Epithelial cell of proximal tubule (primary cell): ENCODE results near the gene GRIP1. TPM values are rescaled to one million over a fixed set of nuclear protein-coding genes. Genes with fewer than 3 reads are reported as not detected.

Experiments
- DNase-seq: peaks from one replicate; pipeline ENCODE4 v3.0.0-alpha.2; 2011; ENCODE audit warnings: low read depth
- H3K4me3 ChIP-seq: 2 replicates; pipeline ENCODE4 v1.5.1; 2011; ENCODE audit warnings: low read depth, mild to moderate bottlenecking, low read length
- CTCF ChIP-seq: conservative IDR thresholded peaks from 2 replicates; pipeline ENCODE4 v1.5.1; 2012; ENCODE audit warnings: low read depth, mild to moderate bottlenecking, low read length
- total RNA-seq: library from RNA; depleted of rRNA; stranded (reverse); fragments of >200 nt; gene quantifications from 2 replicates; pipeline ENCODE4 v1.2.3, GENCODE V29; 2015

Gene GRIP1
- total RNA-seq, 1 donor from 2014 or later: 1.5 TPM

DNA sequence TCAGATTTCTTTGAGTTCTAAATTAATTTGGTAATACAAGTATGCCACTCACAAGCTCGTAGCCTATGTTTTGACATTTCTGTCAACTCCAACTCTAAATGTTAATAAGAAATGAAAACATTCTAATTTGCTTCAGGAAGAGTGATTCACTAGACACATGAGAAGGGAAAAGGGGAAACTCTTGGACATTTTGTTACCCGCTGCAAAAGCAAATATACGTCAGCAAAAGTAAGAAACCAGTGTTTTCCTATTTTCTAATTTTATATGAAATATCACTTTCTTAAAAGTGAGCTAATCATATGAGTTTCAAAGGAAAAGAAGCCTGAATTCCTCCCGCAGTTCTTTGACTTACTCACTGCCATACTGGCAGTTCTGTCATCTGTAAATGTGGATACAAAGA lies 162.3 kb downstream of the GRIP1 start:
- no peak for DNase-seq
- TF ChIP-seq CTCF: no peak
- no peak overlapping the region for H3K4me3 ChIP-seq

- no peak for DNase-seq
- no peak overlapping the region for H3K4me3 ChIP-seq
- TF ChIP-seq CTCF: no peak
Observed at GRCh38 chr12:66516133-66516532, 162.7 kb downstream of the GRIP1 start.

DNA sequence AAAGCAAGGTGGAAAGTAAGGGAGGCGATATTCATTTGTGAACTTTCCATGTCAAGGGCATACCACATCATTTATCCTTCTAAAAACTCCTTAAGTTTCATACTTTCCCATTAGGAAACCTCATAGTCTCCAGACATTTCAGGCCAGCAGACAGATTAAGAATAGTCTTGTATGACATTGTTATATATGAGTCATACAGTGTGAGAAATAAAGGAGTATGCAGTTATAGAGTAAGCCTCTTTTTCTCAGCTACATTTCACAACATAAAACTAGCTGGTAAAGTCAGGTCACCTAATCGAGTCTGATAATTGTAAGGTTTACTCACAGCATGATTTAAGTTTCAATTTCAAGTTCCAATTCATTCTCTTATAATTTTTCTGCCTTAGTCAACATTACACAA lies 164.3 kb downstream of the GRIP1 start:
- no peak for DNase-seq
- no peak for TF ChIP-seq CTCF
- no peak overlapping the region for H3K4me3 ChIP-seq

DNA sequence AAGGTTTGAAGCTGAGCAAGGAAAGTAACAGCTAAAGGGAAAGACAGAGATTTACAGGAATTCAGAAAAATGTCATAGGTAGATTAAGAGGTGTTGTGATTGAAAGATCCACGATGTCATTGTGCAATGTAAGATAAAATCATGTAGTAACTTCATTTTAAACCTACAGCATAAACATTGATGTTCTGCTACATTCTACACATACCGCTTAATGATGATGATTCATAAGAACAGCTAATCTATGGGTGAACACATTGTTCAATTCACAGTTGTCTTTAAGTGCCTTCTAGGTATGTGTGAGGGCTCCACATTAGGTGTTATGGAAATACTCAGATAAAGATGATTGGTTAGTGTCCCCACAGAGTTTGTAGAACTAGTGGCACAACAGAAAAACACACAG lies 170.9 kb downstream of the GRIP1 start:
- TF ChIP-seq CTCF: no peak
- H3K4me3 ChIP-seq: no peak overlapping the region
- DNase-seq: no peak

DNA sequence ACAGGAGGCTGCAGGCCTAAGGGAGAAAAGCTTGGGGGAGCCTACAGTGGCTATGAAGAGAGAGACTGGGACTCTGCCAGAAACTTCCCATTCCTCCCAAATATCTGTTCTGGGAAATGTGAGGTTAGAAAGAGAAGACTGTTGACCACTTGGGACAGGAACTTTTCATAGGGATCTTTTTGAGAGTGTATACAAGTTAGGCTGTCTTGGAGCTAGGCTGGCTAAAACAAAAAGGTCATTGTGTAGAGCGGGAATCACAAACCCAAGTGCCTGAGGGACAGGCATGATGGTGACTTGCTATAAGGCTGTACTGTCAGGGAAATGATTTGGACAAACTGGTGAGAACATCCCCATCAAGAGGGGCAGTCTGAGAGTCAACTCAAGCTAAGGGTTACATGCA lies 175.1 kb downstream of the GRIP1 start:
- no peak for TF ChIP-seq CTCF
- no peak for DNase-seq
- H3K4me3 ChIP-seq: no peak overlapping the region

- H3K4me3 ChIP-seq: no peak overlapping the region
- no peak for DNase-seq
- TF ChIP-seq CTCF: no peak
Observed at GRCh38 chr12:66502911-66503310, 176.0 kb downstream of the GRIP1 start.

- DNase-seq: no peak
- no peak overlapping the region for H3K4me3 ChIP-seq
- TF ChIP-seq CTCF: no peak
Observed at GRCh38 chr12:66500841-66501240, 178.0 kb downstream of the GRIP1 start.
